Activated CD8-positive, alpha-beta memory T cell treated with anti-CD3 and anti-CD28 coated beads, Interleukin-2, amount 10 ng/mL, durations not matched to agents 7 days and 5 days (primary cell): Measurements from ENCODE around the gene TMOD1. TPM values are rescaled to one million over a fixed set of nuclear protein-coding genes. Genes with fewer than 3 reads are reported as not detected.
"Not testable (repeated sequence)": the region's sequence is repeated elsewhere in the genome, so short reads cannot be mapped to it uniquely, and the experiment has no call there.

ENCODE experiments used
- ATAC-seq: fragments of 150-1000 bp; cut with Tn5 transposase; one replicate; pipeline ENCODE4 v1.10.0; 2021; ENCODE audit warnings: moderate library complexity
- CTCF ChIA-PET: fragments of 350-600 bp; sonication (Branson Sonifier 250); formaldehyde crosslinking; loops from one replicate; lab custom pipeline; 2021; ENCODE audit warnings: antibody characterized with exemption; lab: Charles Lee
- DNase-seq: peaks from one replicate; pipeline ENCODE4 v3.0.0-alpha.2; 2020
- H3K27ac Mint-ChIP-seq: one replicate; pipeline ENCODE4 v1.8.0; 2021; ENCODE audit warnings: mild to moderate bottlenecking, mixed read lengths
- H3K27me3 Mint-ChIP-seq: one replicate; pipeline ENCODE4 v1.8.0; 2021; ENCODE audit warnings: mixed read lengths
- H3K36me3 Mint-ChIP-seq: one replicate; pipeline ENCODE4 v1.8.0; 2021; ENCODE audit warnings: mild to moderate bottlenecking, mixed read lengths
- H3K4me1 Mint-ChIP-seq: one replicate; pipeline ENCODE4 v1.8.0; 2021; ENCODE audit warnings: mixed read lengths
- H3K4me3 Mint-ChIP-seq: one replicate; pipeline ENCODE4 v1.8.0; 2021; ENCODE audit warnings: mild to moderate bottlenecking, moderate library complexity, mixed read lengths
- H3K9me3 Mint-ChIP-seq: one replicate; pipeline ENCODE4 v1.8.0; 2022; ENCODE audit warnings: low read depth, mixed read lengths
- total RNA-seq, 2 experiments: library from RNA; stranded (reverse); gene quantifications; one replicate each; pipeline ENCODE4 v1.2.3, GENCODE V29; 2021

Gene TMOD1
- total RNA-seq, 2 experiments from 2014 or later, result 0.88 to 1.0 TPM

GRCh38 chr9:97479496-97480159 is 21.8 kb upstream of the TMOD1 start:
- H3K4me1 Mint-ChIP-seq, result no peaks in the 10 kb centered on the region
- no peak for ATAC-seq
- no peak overlapping the region for H3K4me3 Mint-ChIP-seq
- H3K27me3 Mint-ChIP-seq, result no peaks in the 10 kb centered on the region
- no peak for DNase-seq
- H3K27ac Mint-ChIP-seq, result no peak overlapping the region
- CTCF ChIA-PET, result interaction anchor here (2.3 to 2.6 kb wide), 2 partner anchors 10 to 119 kb away, joined by 10 to 11 read pairs; no protein-coding TSS in a partner anchor
- peaks cover 5% of the 10 kb centered on the region for H3K9me3 Mint-ChIP-seq
- peaks cover 28% of the 10 kb centered on the region for H3K36me3 Mint-ChIP-seq

DNA sequence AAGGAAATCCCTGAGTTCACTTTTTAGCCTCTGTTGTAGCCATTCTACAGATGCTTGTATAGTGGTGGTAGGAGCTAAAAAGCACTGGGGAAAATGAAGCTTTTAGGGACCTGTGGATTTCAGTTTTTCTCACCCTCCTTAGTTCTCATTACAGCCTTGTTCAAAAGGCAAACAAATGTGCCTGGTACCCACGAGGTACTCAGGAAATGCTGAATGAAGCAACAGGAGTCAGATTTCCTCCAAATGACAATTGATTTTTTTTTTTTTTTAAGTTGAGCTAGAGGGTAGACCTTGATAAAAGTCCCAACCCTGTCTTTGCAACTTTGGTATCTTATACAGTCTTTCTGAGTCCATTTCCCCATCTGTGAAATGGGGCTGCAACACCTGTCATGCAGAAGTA is 21.3 kb upstream of the TMOD1 start:
- Mint-ChIP-seq H3K27me3 (no peaks in the 10 kb centered on the region), H3K4me1 (no peaks in the 10 kb centered on the region), H3K4me3 (no peak overlapping the region), H3K36me3 (peaks cover 26% of the 10 kb centered on the region), H3K9me3 (peaks cover 5% of the 10 kb centered on the region), H3K27ac (no peak overlapping the region)
- no peak for DNase-seq
- no peak for ATAC-seq
- CTCF ChIA-PET, result interaction anchor here (2.3 to 2.6 kb wide), 2 partner anchors 11 to 118 kb away, joined by 10 to 11 read pairs; no protein-coding TSS in a partner anchor

DNA sequence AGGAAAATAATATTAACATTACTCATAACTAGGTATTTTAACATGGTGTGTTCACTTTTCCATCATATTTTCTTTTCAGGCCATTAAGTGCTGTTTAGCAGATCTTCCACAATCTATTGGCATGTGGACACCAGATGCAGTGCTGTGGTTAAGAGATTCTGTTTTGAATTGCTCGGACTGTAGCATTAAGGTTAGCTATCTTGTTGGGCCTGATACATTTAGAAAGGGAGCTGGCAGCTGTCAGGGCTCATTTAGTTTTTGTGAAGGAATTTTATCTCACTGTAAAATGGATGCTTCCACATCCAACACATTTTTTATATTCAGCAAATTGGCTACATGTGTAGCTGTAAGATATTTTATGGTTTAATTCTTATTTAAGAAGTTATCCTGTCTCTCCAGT is 20.7 kb upstream of the TMOD1 start:
- peaks cover 26% of the 10 kb centered on the region for H3K36me3 Mint-ChIP-seq
- H3K4me3 Mint-ChIP-seq, result no peak overlapping the region
- no peak overlapping the region for H3K27ac Mint-ChIP-seq
- CTCF ChIA-PET, result interaction anchor here (1.3 to 2.6 kb wide), 3 partner anchors 9 to 118 kb away, joined by 3 to 11 read pairs (median 10); no protein-coding TSS in a partner anchor
- peaks cover 5% of the 10 kb centered on the region for H3K9me3 Mint-ChIP-seq
- ATAC-seq, result no peak
- no peaks in the 10 kb centered on the region for H3K4me1 Mint-ChIP-seq
- no peaks in the 10 kb centered on the region for H3K27me3 Mint-ChIP-seq
- no peak for DNase-seq

DNA sequence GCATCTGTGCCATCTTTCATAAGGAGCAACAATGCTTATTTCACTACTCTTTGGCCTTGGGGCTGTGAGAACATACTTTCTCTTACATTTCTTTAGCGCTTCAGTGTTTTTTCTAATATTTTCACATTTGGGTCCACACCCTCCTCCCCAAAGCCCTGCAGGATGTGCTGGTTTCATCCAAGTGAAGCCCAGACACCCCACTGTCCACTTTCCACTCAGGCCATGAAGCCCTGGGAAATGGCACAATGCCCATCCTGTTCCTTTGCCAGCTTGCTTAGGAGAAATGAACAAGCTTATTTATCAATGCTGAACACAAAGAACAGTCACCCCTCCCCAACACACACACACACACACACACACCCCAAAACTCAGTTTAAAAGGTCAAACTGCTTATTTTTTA is 17.3 kb upstream of the TMOD1 start:
- Mint-ChIP-seq H3K36me3 (peaks cover 46% of the 10 kb centered on the region), H3K4me1 (no peaks in the 10 kb centered on the region), H3K9me3 (peaks cover 12% of the 10 kb centered on the region), H3K4me3 (no peak overlapping the region), H3K27me3 (no peaks in the 10 kb centered on the region), H3K27ac (no peak overlapping the region)
- ATAC-seq (no peak), DNase-seq (no peak)
- CTCF ChIA-PET, result interaction anchor here (1.1 to 1.9 kb wide), 4 partner anchors 15 to 114 kb away, joined by 3 to 6 read pairs (median 4); partner anchors contain the start of gene TMOD1

DNA sequence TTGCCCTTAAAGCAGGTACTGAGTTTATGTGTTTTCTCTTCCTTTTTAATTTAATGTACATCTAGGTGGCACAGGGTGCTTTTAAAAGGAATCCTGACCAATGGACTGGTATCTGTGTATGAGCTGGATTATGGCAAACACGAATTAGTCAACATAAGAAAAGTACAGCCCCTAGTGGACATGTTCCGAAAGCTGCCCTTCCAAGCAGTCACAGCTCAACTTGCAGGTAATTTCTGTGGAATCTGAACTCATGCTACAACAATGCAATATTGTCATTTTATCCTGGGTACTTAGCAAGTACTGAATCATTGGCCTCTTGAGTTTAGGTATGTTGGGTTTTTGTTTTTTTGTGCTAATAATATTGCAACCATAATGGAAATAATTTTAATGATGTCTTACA is 14.4 kb upstream of the TMOD1 start:
- Mint-ChIP-seq H3K27me3 (no peaks in the 10 kb centered on the region), H3K4me3 (no peak overlapping the region), H3K4me1 (no peaks in the 10 kb centered on the region), H3K36me3 (peaks cover 58% of the 10 kb centered on the region), H3K27ac (no peak overlapping the region), H3K9me3 (peaks cover 16% of the 10 kb centered on the region)
- ATAC-seq (no peak), DNase-seq (no peak)
- CTCF ChIA-PET, result interaction anchor here (0.7 to 1.9 kb wide), 4 partner anchors 9 to 125 kb away, joined by 3 to 4 read pairs (median 4); no protein-coding TSS in a partner anchor

DNA sequence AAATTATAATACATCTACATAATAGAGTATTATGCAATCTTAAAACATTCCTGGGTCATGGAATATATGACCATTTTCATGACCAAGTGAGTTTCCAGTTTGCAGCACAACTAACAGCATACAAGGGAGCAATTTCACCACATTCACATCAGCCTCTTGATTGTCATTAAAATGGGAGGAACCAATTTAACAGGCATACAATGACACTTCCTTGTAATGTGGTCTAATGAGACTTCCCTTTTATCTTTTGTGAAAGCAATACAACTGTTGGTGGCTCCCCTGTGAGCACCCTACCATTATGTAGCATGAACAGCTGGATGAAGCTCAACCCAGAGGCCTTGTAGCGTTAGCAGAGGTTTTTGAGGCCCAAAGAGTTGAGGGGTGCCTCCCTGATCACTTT is 13.6 kb upstream of the TMOD1 start:
- Mint-ChIP-seq H3K9me3 (peaks cover 14% of the 10 kb centered on the region), H3K36me3 (peaks cover 55% of the 10 kb centered on the region), H3K27ac (no peak overlapping the region), H3K4me1 (no peaks in the 10 kb centered on the region), H3K27me3 (no peaks in the 10 kb centered on the region), H3K4me3 (no peak overlapping the region)
- ATAC-seq (no peak), DNase-seq (no peak)
- CTCF ChIA-PET, result interaction anchor here (1.4 to 1.9 kb wide), 2 partner anchors 8 to 111 kb away, joined by 4 read pairs; no protein-coding TSS in a partner anchor

DNA sequence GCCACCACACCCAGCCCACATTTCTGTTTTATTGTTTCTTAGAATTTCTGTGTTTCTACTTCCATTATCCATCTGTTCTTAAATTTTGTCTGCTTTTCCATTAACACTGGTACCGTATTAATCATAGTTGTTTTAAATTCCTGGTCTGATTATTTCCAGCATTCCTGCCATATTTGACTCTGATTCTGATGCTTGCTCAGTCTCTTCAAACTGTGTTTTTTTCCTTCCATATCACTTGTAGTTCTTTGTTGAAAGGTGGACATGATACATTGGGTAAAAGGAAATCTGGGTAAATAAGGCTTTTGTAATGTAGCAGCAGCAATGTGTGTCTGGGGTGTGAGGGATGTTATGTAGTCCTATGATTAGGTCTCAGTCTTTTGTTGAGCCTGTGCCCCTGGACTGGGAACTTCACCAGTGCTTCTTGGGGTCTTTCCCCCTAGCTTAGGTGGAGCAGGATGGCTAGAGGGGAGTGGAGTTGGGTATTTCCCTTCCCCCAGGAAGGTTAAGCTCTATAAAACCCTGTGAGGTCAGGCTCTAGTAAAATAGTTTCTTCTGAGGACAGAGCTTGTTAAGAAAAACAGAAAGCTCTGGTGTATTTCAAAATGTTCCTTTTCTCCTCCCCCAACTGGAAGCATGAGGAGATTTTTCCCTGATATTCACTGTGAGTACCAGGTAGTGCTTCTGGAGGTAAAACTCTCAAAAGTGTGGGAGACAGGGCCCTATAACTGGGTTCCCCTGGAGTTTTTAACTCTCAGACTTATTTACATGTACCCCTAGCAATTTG is 10.1 kb upstream of the TMOD1 start:
- no peak for DNase-seq
- CTCF ChIA-PET, result interaction anchor here (1.0 kb wide), 1 partner anchor 22 kb away, joined by 3 read pairs; no protein-coding TSS in a partner anchor
- Mint-ChIP-seq H3K27ac (no peak overlapping the region), H3K27me3 (no peaks in the 10 kb centered on the region), H3K4me3 (no peak overlapping the region), H3K36me3 (peaks cover 50% of the 10 kb centered on the region), H3K4me1 (no peaks in the 10 kb centered on the region), H3K9me3 (peaks cover 11% of the 10 kb centered on the region)
- no peak for ATAC-seq

DNA sequence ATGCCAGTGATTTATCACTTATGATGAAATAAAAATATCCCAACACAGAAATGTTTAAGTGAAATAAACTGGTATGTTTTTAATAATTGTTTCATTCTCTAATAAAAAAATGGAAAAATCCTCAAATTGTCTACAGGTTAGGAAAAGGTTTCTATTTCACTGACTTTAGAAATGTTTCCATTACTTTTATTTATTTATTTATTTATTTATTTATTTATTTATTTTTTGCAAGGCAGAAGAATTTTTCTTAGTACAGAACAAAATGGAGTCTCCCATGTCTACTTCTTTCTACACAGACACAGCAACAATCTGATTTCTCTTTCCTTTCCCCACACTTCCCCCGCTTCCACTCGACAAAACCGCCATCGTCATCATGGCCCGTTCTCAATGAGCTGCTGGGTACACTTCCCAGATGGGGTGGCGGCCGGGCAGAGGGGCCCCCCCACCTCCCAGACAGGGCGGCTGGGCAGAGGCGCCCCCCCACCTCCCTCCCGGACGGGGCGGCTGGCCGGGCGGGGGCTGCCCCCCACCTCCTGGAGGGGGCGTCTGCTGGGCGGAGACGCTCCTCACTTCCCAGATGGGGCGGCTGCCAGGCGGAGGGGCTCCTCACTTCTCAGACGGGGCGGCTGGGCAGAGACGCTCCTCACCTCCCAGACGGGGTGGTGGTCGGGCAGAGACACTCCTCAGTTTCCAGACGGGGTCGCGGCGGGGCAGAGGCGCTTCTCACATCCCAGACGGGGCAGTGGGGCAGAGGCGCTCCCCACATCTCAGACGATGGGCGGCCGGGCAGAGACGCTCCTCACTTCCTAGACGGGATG is 3.7 kb upstream of the TMOD1 start:
- not testable (repeated sequence) for H3K9me3 Mint-ChIP-seq, H3K27ac Mint-ChIP-seq, ATAC-seq, DNase-seq, H3K4me3 Mint-ChIP-seq
- peaks cover 13% of the 10 kb centered on the region for H3K4me1 Mint-ChIP-seq
- CTCF ChIA-PET, result interaction anchor here (1.7 kb wide), 1 partner anchor 101 kb away, joined by 6 read pairs; no protein-coding TSS in a partner anchor
- peaks cover 27% of the 10 kb centered on the region for H3K27me3 Mint-ChIP-seq
- H3K36me3 Mint-ChIP-seq, result peaks cover 11% of the 10 kb centered on the region

GRCh38 chr9:97498846-97499245 is 2.6 kb upstream of the TMOD1 start:
- H3K4me3 Mint-ChIP-seq, CTCF ChIA-PET, H3K36me3 Mint-ChIP-seq, DNase-seq, H3K27ac Mint-ChIP-seq, H3K9me3 Mint-ChIP-seq, ATAC-seq: not testable (repeated sequence)
- H3K27me3 Mint-ChIP-seq, result peaks cover 38% of the 10 kb centered on the region
- peaks cover 18% of the 10 kb centered on the region for H3K4me1 Mint-ChIP-seq

DNA sequence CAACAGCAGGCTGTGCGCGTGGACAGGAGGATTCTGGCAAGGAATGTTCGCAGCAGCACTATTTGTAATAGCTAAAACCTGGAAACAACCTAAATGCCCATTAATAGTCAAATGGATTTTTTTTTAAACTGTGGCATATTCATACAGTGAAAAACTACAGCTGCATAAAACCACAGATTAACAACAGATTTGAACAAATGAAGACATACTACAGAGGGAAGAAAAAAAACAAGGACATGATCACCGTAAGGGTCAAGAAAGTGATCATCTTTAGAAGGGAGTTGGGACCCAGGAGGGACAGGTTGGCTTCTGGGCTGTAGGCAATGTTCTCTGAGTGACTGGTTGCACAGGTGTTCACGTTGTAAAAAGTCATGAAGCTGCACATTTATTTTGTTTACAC is 1.2 kb upstream of the TMOD1 start:
- Mint-ChIP-seq H3K4me1 (peaks cover 18% of the 10 kb centered on the region), H3K36me3 (peaks cover 8% of the 10 kb centered on the region), H3K4me3 (peak overlapping the region; percentile 19), H3K9me3 (no peaks in the 10 kb centered on the region), H3K27me3 (peaks cover 50% of the 10 kb centered on the region), H3K27ac (no peak overlapping the region)
- DNase-seq, result no peak
- CTCF ChIA-PET, result interaction anchor here (0.7 to 3.0 kb wide), 7 partner anchors 30 to 221 kb away, joined by 3 to 30 read pairs (median 4); no protein-coding TSS in a partner anchor
- no peak for ATAC-seq

GRCh38 chr9:97500765-97501176 is 695 bp upstream of the TMOD1 start:
- DNase-seq, result no peak
- Mint-ChIP-seq H3K27ac (no peak overlapping the region), H3K4me1 (peaks cover 18% of the 10 kb centered on the region), H3K36me3 (peaks cover 8% of the 10 kb centered on the region), H3K4me3 (peak overlapping the region; percentile 63), H3K9me3 (no peaks in the 10 kb centered on the region), H3K27me3 (peaks cover 50% of the 10 kb centered on the region)
- ATAC-seq, result no peak
- CTCF ChIA-PET, result interaction anchor here (0.7 to 3.2 kb wide), 10 partner anchors 16 to 222 kb away, joined by 3 to 30 read pairs (median 4); partner anchors contain the start of gene TDRD7

DNA sequence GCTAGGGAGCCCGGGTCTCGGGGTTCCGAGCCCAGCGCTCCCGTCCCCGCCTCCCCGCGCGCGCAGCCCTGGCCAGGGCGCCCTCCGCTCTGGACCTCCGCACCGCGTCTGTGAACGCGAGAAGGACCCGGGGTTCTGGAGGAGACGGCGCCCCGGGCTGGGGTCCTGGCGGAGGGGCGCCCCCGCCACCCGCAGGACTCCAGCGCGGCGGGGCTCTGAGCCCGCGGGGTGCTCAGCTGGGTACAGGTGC is 431 bp downstream of the TMOD1 start:
- CTCF ChIA-PET, result interaction anchor here (0.6 to 3.2 kb wide), 9 partner anchors 17 to 150 kb away, joined by 3 to 30 read pairs (median 5); partner anchors contain the start of gene TDRD7
- peak overlapping the region; percentile 56 for H3K4me3 Mint-ChIP-seq
- peak; percentile 20 for ATAC-seq
- H3K36me3 Mint-ChIP-seq, result peaks cover 3% of the 10 kb centered on the region
- DNase-seq, result no peak
- H3K9me3 Mint-ChIP-seq, result no peaks in the 10 kb centered on the region
- peaks cover 18% of the 10 kb centered on the region for H3K4me1 Mint-ChIP-seq
- H3K27me3 Mint-ChIP-seq, result peaks cover 50% of the 10 kb centered on the region
- no peak overlapping the region for H3K27ac Mint-ChIP-seq
